Ovary (tissue), 3 donors: Measurements from ENCODE around the gene RAP1GAP2.

Experiments
- CTCF ChIP-seq, 3 donors: fragments of 450-650 bp in 2 of 3; fragments of 200-600 bp in 1 of 3; IDR thresholded peaks; one replicate each; pipeline versions ENCODE4 v1.5.1 to v1.8.0; 2016 to 2022; ENCODE audit warnings: antibody characterized with exemption in 3 of 3, mild to moderate bottlenecking in 1 of 3
- POLR2A ChIP-seq: fragments of 450-650 bp; IDR thresholded peaks from one replicate; pipeline ENCODE4 v1.6.1; 2017; ENCODE audit warnings: antibody characterized with exemption, mild to moderate bottlenecking, moderate library complexity
- donor health status: DM: no; HTN: no; CAD: no.

GRCh38 chr17:3003296-3004149 lies 207.3 kb downstream of the RAP1GAP2 start:
- TF ChIP-seq CTCF (IDR thresholded peaks at IDR 0.05) (no peak), POLR2A (no peak)
